Lung (tissue), 12 donors: ENCODE results near the gene TNFAIP3. TPM values are rescaled to one million over a fixed set of nuclear protein-coding genes. Genes with fewer than 3 reads are reported as not detected.

Experiments
- ATAC-seq: fragments of 200-7000 bp; cut with Tn5 transposase; one replicate; pipeline ENCODE4 v1.9.1; 2020; ENCODE audit warnings: moderate number of reproducible peaks; ENCODE audit not compliant: insufficient read depth, low FRiP score
- DNase-seq, 3 donors: peaks; one replicate each; pipeline ENCODE4 v3.0.0-alpha.2; 2013 to 2017
- H3K27ac ChIP-seq, 2 donors: one replicate each; pipeline ENCODE4 v1.5.1; 2013; ENCODE audit warnings: mild to moderate bottlenecking in 2 of 2, moderate library complexity in 2 of 2, control low read depth in 1 of 2, inconsistent platforms in 1 of 2, low read depth in 1 of 2, low read length in 1 of 2
- H3K27me3 ChIP-seq, 3 donors: one replicate each; pipeline ENCODE4 v1.5.1; 2013; ENCODE audit warnings: low read length in 2 of 3; ENCODE audit not compliant: control insufficient read depth in 3 of 3, insufficient read depth in 3 of 3
- H3K36me3 ChIP-seq, 4 donors: one replicate each; pipeline ENCODE4 v1.5.1; 2013; ENCODE audit warnings: low read length in 4 of 4, mild to moderate bottlenecking in 1 of 4, moderate library complexity in 1 of 4; ENCODE audit not compliant: control insufficient read depth in 4 of 4, insufficient read depth in 4 of 4
- H3K4me1 ChIP-seq, 5 donors: one replicate each; pipeline ENCODE4 v1.5.1; 2013; ENCODE audit warnings: low read length in 5 of 5, mild to moderate bottlenecking in 2 of 5, moderate library complexity in 1 of 5; ENCODE audit not compliant: control insufficient read depth in 5 of 5, insufficient read depth in 5 of 5
- H3K4me3 ChIP-seq: one replicate; pipeline ENCODE4 v1.5.1; 2013; ENCODE audit warnings: mild to moderate bottlenecking, control low read depth, moderate library complexity
- H3K9ac ChIP-seq, 2 donors: one replicate each; pipeline ENCODE4 v1.5.1; 2013; ENCODE audit warnings: low read length in 2 of 2, control low read depth in 1 of 2; ENCODE audit not compliant: insufficient read depth in 1 of 2
- H3K9me3 ChIP-seq, 4 donors: one replicate each; pipeline ENCODE4 v1.5.1; 2013; ENCODE audit warnings: low read length in 3 of 4, mild to moderate bottlenecking in 1 of 4, moderate library complexity in 1 of 4; ENCODE audit not compliant: control insufficient read depth in 4 of 4, insufficient read depth in 3 of 4
- CTCF ChIP-seq: IDR thresholded peaks from 2 replicates; pipeline ENCODE4 v1.5.1; 2012; ENCODE audit warnings: mild to moderate bottlenecking; ENCODE audit errors: control extremely low read depth, extremely low read depth
- WGBS, 2 donors: extraction: QIAGEN DNeasy Blood & Tissue Kit; methylation state at CpG; one replicate each; pipeline ENCODE4 v1.1.7; 2013; 5-methylcytosine and 5-hydroxymethylcytosine counted together
- polyA plus RNA-seq, 2 donors: library from polyadenylated mRNA; stranded (reverse); fragments of 200-250 nt; gene quantifications; one replicate each; pipeline ENCODE4 v1.2.1, GENCODE V29; 2013
- total RNA-seq, 2 donors: library from RNA; depleted of rRNA in 1 of 2; stranded (reverse); fragments of >200 nt in 1 of 2; gene quantifications; one replicate each; pipeline ENCODE4 v1.2.1, GENCODE V29; 2014 to 2021
- donor health status: control.
- donor health status: control.
- donor health status: Bipolar disorder and iron deficiency.
- donor health status: healthy.
- donor health status: DM: yes; HTN: yes; CAD: no.

TNFAIP3 gene
- total and polyA plus RNA-seq, 4 donors: 13.4 to 396 (median 87.5) TPM

DNA sequence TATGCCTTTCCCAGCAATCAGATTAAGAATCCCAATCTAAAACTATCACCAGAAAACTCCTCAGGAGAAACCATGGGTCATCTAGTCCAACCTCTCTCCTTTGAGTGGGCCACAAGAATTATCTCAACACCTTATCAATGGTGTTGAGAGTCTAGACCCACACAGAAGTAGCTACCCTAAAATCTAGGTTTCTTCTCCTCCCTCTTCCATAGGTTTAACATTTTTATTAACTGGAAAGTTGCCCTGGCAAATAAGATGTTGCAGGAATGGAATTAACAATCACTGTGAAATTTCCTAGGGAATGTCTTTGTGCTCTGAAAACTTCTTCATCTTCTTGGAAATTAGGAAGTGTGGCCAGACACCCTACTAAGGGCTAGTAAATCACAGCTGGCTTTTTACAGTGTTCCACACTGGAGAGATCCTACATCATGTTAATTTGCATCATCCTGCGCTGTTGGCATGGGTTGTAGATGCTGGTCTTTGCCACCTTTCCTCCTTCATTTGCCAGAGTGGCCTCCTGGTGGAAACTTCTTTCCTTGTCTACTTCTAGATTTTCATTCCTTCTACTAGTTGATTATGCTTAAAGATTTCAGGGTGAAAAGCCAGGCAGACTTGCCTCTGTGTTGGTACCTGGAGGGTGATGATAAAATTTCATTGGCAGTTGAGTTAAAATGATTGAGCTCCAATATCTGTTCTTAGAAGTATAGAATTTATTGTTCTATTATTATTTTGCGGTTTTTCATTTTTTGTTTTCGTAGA lies 2.7 kb downstream of the TNFAIP3 start:
- H3K27me3 ChIP-seq: no peaks in the 10 kb centered on the region
- H3K4me3 ChIP-seq: peak overlapping the region; percentile 24
- H3K9ac ChIP-seq: no peak overlapping the region
- 88 to 94% methylated on average over 3 of the region's 3 CpGs for WGBS, 2 donors
- no peak for DNase-seq
- peaks cover 0 to 32% (median 12%) of the 10 kb centered on the region in 5 donors for H3K4me1 ChIP-seq
- peak overlapping the region in 1 of 2 donors; percentile 29 for H3K27ac ChIP-seq
- H3K36me3 ChIP-seq: peaks cover 0 to 6% (median 4%) of the 10 kb centered on the region in 4 donors
- H3K9me3 ChIP-seq: no peaks in the 10 kb centered on the region
- no peak for TF ChIP-seq CTCF
- no peak for ATAC-seq

GRCh38 chr6:137870308-137870644 lies 3.2 kb downstream of the TNFAIP3 start:
- TF ChIP-seq CTCF: no peak
- peaks cover 0 to 32% (median 13%) of the 10 kb centered on the region in 5 donors for H3K4me1 ChIP-seq
- H3K4me3 ChIP-seq: no peak overlapping the region
- H3K36me3 ChIP-seq: peaks cover 0 to 12% (median 8%) of the 10 kb centered on the region in 4 donors
- 60 to 72% methylated on average over 5 of the region's 5 CpGs for WGBS, 2 donors
- no peak for ATAC-seq
- no peak overlapping the region for H3K9ac ChIP-seq
- no peak overlapping the region for H3K27ac ChIP-seq
- no peak for DNase-seq
- no peaks in the 10 kb centered on the region for H3K9me3 ChIP-seq
- H3K27me3 ChIP-seq: no peaks in the 10 kb centered on the region

DNA sequence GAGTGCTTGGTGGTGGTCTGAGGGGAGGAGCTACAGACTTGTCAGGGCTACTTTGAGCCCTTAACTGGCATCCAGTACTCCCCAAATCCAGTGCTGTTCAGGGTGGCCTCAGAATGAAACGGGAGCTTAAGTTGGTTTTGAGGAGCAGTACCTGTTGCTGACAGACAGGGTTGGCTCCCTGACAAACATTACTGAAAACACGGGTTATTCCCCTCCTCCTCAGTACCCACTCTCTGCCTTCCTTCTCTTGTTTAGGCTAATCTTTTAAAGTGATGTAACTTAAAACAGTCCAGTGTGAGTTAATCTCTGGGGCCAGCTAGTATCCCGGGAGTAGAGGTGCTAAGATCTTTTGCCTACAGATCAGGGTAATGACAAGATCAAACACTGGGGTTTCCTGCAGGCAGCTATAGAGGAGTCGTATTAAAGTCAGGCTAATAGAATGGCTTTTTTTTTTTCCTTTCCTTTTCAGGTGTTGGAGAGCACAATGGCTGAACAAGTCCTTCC lies 3.7 kb downstream of the TNFAIP3 start:
- WGBS, 2 donors: 11 to 21% methylated on average over 4 of the region's 4 CpGs
- no peak for TF ChIP-seq CTCF
- no peaks in the 10 kb centered on the region for H3K27me3 ChIP-seq
- H3K9me3 ChIP-seq: no peaks in the 10 kb centered on the region
- H3K4me1 ChIP-seq: peaks cover 0 to 32% (median 13%) of the 10 kb centered on the region in 5 donors
- H3K9ac ChIP-seq: no peak overlapping the region
- ATAC-seq (no peak), DNase-seq (no peak)
- H3K4me3 ChIP-seq: no peak overlapping the region
- H3K27ac ChIP-seq: no peak overlapping the region
- H3K36me3 ChIP-seq: peaks cover 4 to 16% (median 12%) of the 10 kb centered on the region in 4 donors
